ENCODE results near the gene HSD17B2.
"Not testable (repeated sequence)": the region's sequence is repeated elsewhere in the genome, so short reads cannot be mapped to it uniquely, and the experiment has no call there.

HSD17B2 gene

DNA sequence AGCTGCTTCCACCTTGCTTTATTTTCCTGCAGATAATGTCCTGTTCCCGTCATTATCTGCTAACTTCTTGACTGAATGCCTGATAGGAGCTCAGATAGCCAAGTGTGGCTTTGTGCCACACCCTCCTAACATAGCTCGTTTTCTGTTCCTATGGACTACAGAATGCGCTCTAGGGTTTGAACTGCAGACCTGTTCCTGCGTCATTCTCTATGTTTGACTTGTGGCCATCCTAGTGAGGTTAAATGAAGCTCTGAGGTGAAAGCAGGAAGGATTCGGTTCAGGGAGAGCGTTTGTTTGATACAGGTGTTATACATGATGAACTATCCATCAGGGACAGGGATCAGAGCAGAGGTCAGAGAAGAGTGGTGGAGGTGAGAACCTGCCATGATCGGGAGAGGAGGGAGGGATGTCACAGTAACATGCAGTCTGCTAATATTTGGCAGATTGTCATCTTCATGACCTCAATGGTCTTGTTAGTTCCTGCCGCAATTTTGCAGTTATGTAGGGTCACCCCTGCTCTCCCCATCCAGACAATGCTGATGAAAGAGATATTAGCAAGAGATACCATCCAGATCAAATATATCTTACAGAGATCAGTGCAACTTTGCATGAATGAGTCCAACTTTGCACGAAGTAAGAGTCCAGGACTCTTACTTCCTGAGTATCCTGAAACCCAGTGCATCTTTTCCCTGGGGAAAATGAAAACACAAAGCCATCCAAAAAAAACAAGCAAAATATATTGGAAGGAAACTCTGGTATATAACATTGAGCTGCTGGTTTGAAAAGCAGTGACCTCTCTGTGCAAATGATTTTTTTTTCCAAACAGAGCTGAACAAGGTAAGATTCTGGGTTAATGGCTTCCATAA is 102.1 kb downstream of the HSD17B2 start:
- no peak for DNase-seq

GRCh38 chr16:82137822-82138167 is 102.7 kb downstream of the HSD17B2 start:
- no peak for DNase-seq

DNA sequence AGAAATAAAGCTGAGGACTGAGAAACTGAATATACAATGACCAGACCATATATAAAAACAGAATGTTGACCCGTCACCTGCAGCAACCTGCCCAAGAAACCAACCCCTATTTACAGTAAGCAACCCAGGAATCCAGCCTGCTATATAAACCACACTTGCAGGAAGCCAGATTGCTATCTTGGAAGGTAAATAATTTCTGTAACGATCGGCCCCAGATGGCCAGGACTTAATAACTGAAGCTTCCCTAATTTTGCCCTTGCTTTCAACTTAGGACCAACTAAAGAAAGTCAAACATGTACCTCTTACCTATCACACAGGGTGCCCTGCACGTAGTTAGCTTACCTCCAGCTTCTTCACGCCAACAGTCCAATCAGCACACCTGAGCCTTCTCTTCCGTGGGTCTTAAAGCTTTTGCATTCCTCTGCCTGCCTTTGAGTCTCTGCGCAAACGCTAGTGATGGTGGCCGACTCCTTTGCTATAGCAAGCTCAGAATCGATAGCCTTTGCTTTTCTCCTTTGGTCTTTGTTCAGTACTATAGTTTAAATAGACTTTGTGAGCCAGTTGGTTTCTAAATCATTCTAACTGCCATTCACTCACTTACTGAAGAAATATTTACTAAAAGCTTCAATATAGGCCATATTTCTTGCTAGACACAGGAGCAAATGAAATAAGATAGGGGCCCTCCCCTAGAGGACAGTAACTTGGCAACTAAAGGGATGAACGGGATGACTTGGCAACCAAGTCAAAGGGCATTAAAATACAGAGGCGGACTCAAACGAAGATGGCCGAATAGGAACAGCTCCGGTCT is 103.6 kb downstream of the HSD17B2 start:
- no peak for DNase-seq

GRCh38 chr16:82139286-82139571 is 104.2 kb downstream of the HSD17B2 start:
- DNase-seq: not testable (repeated sequence)

DNA sequence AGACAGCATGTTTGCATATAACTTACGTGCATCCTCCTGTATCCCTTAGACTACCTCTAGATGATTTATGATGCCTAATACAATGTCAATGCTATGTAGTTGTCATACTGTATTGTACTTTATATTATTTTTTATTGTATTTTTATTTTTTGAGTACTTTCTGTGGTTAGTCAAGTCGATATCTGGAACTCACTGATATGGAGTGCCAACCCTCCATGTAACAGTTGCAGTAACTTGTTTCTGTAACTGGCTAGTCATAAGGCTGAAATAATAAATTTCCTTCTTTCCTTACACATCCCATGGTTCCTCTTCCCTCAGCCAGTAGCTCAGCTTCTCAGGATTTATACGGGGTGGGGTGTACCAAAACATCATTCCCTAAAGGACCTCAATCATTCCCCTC is 111.5 kb downstream of the HSD17B2 start:
- no peak for DNase-seq

DNA sequence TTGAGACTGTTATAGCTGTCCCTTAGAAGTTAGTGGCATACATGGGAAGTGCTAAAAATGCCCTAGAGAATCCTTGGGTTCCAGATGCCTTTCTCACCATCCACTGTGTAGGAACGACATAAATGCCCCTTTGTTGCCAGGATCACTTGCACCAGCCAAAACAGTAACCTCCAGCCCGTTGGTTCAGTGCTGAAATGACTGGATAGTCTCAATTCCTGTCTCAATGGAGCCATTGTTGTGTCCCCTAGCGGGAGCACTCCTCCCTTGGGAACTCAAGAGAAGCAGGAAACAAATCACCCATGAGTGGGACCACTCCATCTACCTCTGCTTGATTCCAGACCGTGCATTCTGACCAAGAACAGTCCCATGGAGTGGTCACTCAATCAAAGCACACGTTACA is 111.9 kb downstream of the HSD17B2 start:
- no peak for DNase-seq

DNA sequence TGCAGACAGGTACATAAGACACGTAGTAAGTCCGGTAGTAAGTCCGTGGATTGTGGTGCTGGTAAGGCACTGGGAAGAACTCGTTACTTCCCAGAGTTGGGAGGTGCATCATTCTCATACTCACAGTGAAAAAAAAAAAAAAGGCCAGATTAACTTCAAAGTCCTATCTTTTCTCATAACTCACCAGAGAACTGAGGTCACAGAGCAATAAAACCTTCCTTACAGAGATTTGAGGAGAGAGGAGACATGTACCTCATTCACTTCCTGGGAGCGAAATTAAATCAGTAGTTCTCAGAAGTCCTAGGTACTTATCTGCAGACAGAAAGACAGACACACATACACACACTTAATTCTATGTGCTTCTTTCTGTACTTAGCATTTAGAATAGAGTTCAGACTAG is 112.5 kb downstream of the HSD17B2 start:
- no peak for DNase-seq
